Activated naive CD4-positive, alpha-beta T cell treated with anti-CD3 and anti-CD28 coated beads for 36 hours (primary cell): ENCODE measurements around the gene TPD52L2. TPM values are rescaled to one million over a fixed set of nuclear protein-coding genes. Genes with fewer than 3 reads are reported as not detected.

Experiments
- CTCF ChIA-PET: fragments of 350-600 bp; sonication (Branson Sonifier 250); formaldehyde crosslinking; loops from one replicate; lab custom pipeline; 2021; ENCODE audit warnings: antibody characterized with exemption; lab: Charles Lee
- DNase-seq: peaks from one replicate; pipeline ENCODE4 v3.0.0-alpha.2; 2020
- H3K27ac Mint-ChIP-seq: one replicate; pipeline ENCODE4 v1.8.0; 2021; ENCODE audit warnings: mild to moderate bottlenecking, mixed read lengths
- H3K27me3 Mint-ChIP-seq: one replicate; pipeline ENCODE4 v1.8.0; 2021; ENCODE audit warnings: low read depth, mixed read lengths
- H3K36me3 Mint-ChIP-seq: one replicate; pipeline ENCODE4 v1.8.0; 2021; ENCODE audit warnings: low read depth, mixed read lengths
- H3K4me1 Mint-ChIP-seq: one replicate; pipeline ENCODE4 v1.8.0; 2021; ENCODE audit warnings: low read depth, mixed read lengths
- H3K4me3 Mint-ChIP-seq: one replicate; pipeline ENCODE4 v1.8.0; 2021; ENCODE audit warnings: mild to moderate bottlenecking, moderate library complexity, mixed read lengths
- H3K9me3 Mint-ChIP-seq: one replicate; pipeline ENCODE4 v1.8.0; 2021; ENCODE audit warnings: mixed read lengths
- intact Hi-C: fragments of 100-400 bp; cut with micrococcal nuclease; formaldehyde crosslinking; loops from one replicate; pipeline ENCODE4 v1.15.1; 2023
- total RNA-seq, 2 experiments: library from RNA; stranded (reverse); gene quantifications; one replicate each; pipeline ENCODE4 v1.2.3, GENCODE V29; 2021

TPD52L2 gene
- total RNA-seq, 2 experiments from 2014 or later, result 38.2 to 38.9 TPM

DNA sequence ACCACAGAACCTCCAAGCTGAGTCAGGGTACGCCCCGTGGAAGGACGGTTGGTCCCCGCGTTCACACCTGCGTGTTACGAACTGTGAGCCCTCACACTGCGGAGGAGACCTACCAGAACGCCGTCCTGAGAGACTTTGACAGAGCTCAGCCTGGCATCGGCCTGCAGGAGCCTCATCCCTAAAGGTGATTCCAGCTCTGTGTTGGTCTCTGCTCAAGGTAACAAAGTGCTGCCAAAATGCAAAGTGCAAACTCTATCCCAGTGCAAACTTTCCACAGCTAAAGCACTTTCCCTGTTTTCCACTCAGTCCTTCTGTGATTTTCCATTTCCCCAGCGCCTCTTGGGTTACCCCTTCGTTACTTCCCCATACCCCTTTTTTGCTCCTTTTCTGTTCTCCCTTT, 25.4 kb upstream of the TPD52L2 start:
- H3K27me3 Mint-ChIP-seq, result peaks cover 21% of the 10 kb centered on the region
- intact Hi-C loops, result no loop called here
- H3K4me1 Mint-ChIP-seq, result peaks cover 3% of the 10 kb centered on the region
- H3K27ac Mint-ChIP-seq, result no peak overlapping the region
- H3K4me3 Mint-ChIP-seq, result no peak overlapping the region
- no peaks in the 10 kb centered on the region for H3K36me3 Mint-ChIP-seq
- DNase-seq, result no peak
- CTCF ChIA-PET, result interaction anchor here (0.7 kb wide), 1 partner anchor 222 kb away, joined by 3 read pairs; no protein-coding TSS in a partner anchor
- H3K9me3 Mint-ChIP-seq, result no peaks in the 10 kb centered on the region

GRCh38 chr20:63840405-63840828, 24.7 kb upstream of the TPD52L2 start:
- peaks cover 29% of the 10 kb centered on the region for H3K27me3 Mint-ChIP-seq
- peaks cover 3% of the 10 kb centered on the region for H3K4me1 Mint-ChIP-seq
- no peak for DNase-seq
- CTCF ChIA-PET, result interaction anchor here (0.7 kb wide), 1 partner anchor 222 kb away, joined by 3 read pairs; no protein-coding TSS in a partner anchor
- H3K36me3 Mint-ChIP-seq, result no peaks in the 10 kb centered on the region
- intact Hi-C loops, result no loop called here
- H3K4me3 Mint-ChIP-seq, result no peak overlapping the region
- H3K9me3 Mint-ChIP-seq, result no peaks in the 10 kb centered on the region
- H3K27ac Mint-ChIP-seq, result no peak overlapping the region

GRCh38 chr20:63842258-63842657, 22.8 kb upstream of the TPD52L2 start:
- Mint-ChIP-seq H3K4me1 (peaks cover 6% of the 10 kb centered on the region), H3K27me3 (peaks cover 34% of the 10 kb centered on the region), H3K27ac (no peak overlapping the region), H3K9me3 (no peaks in the 10 kb centered on the region), H3K36me3 (no peaks in the 10 kb centered on the region), H3K4me3 (no peak overlapping the region)
- no peak for DNase-seq
- CTCF ChIA-PET, result interaction anchor here (0.6 kb wide), 1 partner anchor 114 kb away, joined by 3 read pairs; no protein-coding TSS in a partner anchor
- intact Hi-C loops, result no loop called here

DNA sequence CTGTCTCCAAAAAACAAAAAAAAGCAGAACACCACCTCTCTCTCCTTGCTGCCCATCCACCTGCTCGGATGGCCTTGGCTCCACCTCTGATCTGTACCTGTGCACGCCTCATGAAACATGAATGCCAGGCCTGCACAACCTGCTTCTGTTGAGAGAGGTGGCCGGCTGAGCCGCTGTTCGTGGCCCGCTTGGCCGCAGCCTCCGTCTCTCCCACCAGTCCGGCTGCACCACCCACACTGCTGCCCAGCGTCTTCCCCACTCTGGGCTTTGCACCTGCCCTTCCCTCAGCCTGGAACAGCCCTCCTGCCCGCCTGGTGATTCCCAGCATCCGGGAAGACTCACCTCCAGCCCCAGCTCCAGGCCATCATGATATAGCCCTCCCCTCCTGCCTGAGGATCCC, 21.8 kb upstream of the TPD52L2 start:
- no peaks in the 10 kb centered on the region for H3K9me3 Mint-ChIP-seq
- H3K4me3 Mint-ChIP-seq, result no peak overlapping the region
- no peak for DNase-seq
- intact Hi-C loops, result no loop called here
- H3K27ac Mint-ChIP-seq, result no peak overlapping the region
- peaks cover 34% of the 10 kb centered on the region for H3K27me3 Mint-ChIP-seq
- peaks cover 6% of the 10 kb centered on the region for H3K4me1 Mint-ChIP-seq
- H3K36me3 Mint-ChIP-seq, result no peaks in the 10 kb centered on the region
- CTCF ChIA-PET, result no interaction called here

- H3K4me3 Mint-ChIP-seq, result no peak overlapping the region
- intact Hi-C loops, result no loop called here
- no peak for DNase-seq
These were observed 21.3 kb upstream of the TPD52L2 start for GRCh38 chr20:63843778-63844177.

DNA sequence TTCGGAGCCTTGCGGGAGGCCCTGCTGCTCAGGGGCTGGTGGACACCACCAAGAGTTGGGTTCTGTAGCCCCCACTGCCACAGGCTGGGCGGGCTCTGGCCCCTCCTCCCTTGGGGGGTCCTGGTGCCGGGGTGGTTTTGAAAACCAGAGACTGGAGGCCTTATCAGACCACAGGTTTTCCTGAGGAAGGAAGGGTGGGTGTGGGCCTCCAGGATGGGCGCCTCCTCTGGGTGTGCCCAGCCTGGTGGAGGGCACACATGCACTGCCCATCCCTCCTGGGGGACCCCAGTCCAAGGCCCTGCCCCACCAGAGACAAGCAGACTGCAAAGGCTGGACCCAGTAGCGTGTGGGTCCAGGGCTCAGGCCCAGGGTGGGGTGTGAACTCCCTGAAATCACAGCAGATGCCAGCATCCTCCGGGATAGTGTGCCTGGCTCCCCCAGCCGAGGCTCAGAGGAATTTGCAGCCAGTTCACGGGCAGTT, 20.5 kb upstream of the TPD52L2 start:
- Mint-ChIP-seq H3K27ac (no peak overlapping the region), H3K4me3 (no peak overlapping the region), H3K4me1 (peaks cover 6% of the 10 kb centered on the region), H3K9me3 (no peaks in the 10 kb centered on the region), H3K36me3 (no peaks in the 10 kb centered on the region), H3K27me3 (peaks cover 34% of the 10 kb centered on the region)
- intact Hi-C loops, result no loop called here
- CTCF ChIA-PET, result no interaction called here
- no peak for DNase-seq

More at GRCh38 chr20:63843778-63844177, 21.3 kb upstream of the TPD52L2 start:
- no peaks in the 10 kb centered on the region for H3K9me3 Mint-ChIP-seq
- CTCF ChIA-PET, result no interaction called here
- no peaks in the 10 kb centered on the region for H3K36me3 Mint-ChIP-seq
- peaks cover 6% of the 10 kb centered on the region for H3K4me1 Mint-ChIP-seq
- peaks cover 34% of the 10 kb centered on the region for H3K27me3 Mint-ChIP-seq
- no peak overlapping the region for H3K27ac Mint-ChIP-seq

DNA sequence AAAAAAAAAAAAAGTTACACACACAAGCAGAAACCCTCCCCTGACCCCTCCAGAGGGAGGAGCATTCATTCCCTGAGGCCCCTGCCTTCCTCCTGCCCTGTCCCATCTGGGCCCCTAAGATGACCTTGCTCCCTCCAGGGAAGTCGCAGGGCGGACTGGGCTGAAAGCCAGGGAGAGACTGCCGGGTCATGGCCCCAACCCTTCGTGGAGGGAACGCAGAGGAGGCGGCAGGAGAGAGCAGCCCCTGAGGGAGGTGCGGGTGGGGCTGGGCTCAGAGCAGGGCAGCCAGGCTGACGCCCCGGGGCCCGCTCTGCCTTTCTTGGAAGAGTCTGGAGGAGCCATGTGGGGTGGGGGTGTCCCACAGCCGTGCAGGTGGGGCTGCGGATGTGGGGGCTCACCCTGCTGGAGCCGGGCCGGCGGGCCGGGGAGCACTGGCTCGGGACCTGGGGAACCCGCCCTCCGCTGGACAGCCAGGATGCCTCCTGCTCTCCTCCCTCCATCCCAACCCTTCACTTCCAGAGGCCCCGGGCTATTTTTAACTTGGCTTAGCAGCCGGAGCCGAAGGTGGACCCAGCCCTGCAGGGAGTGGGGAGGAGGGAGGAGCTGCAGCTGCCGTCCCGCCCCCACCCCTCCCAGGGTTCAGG, 18.8 kb upstream of the TPD52L2 start:
- intact Hi-C loops, result no loop called here
- Mint-ChIP-seq H3K4me3 (no peak overlapping the region), H3K4me1 (peaks cover 14% of the 10 kb centered on the region), H3K36me3 (no peaks in the 10 kb centered on the region), H3K27ac (no peak overlapping the region), H3K9me3 (no peaks in the 10 kb centered on the region), H3K27me3 (peaks cover 32% of the 10 kb centered on the region)
- CTCF ChIA-PET, result no interaction called here
- DNase-seq, result no peak

DNA sequence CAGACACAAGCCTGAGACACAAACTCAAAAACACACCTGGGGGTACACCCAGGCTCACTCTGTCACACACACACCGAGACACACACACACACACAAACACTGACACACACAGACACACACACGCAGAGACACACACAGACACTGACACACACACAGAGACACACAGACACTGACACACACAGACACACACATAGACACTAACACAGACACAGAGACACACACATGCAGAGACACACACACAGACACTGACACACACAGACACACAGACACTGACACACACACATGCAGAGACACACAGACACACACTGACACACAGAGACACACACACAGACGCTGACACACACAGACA, 18.2 kb upstream of the TPD52L2 start:
- no peak overlapping the region for H3K4me3 Mint-ChIP-seq
- no peaks in the 10 kb centered on the region for H3K36me3 Mint-ChIP-seq
- no peak for DNase-seq
- CTCF ChIA-PET, result no interaction called here
- no peaks in the 10 kb centered on the region for H3K9me3 Mint-ChIP-seq
- intact Hi-C loops, result no loop called here
- peaks cover 31% of the 10 kb centered on the region for H3K27me3 Mint-ChIP-seq
- no peak overlapping the region for H3K27ac Mint-ChIP-seq
- H3K4me1 Mint-ChIP-seq, result peaks cover 15% of the 10 kb centered on the region

- Mint-ChIP-seq H3K27ac (no peak overlapping the region), H3K4me1 (peaks cover 16% of the 10 kb centered on the region), H3K27me3 (peaks cover 30% of the 10 kb centered on the region), H3K9me3 (no peaks in the 10 kb centered on the region), H3K4me3 (no peak overlapping the region), H3K36me3 (no peaks in the 10 kb centered on the region)
- no peak for DNase-seq
- intact Hi-C loops, result no loop called here
- CTCF ChIA-PET, result no interaction called here
These were observed 17.6 kb upstream of the TPD52L2 start for GRCh38 chr20:63847237-63848002.

DNA sequence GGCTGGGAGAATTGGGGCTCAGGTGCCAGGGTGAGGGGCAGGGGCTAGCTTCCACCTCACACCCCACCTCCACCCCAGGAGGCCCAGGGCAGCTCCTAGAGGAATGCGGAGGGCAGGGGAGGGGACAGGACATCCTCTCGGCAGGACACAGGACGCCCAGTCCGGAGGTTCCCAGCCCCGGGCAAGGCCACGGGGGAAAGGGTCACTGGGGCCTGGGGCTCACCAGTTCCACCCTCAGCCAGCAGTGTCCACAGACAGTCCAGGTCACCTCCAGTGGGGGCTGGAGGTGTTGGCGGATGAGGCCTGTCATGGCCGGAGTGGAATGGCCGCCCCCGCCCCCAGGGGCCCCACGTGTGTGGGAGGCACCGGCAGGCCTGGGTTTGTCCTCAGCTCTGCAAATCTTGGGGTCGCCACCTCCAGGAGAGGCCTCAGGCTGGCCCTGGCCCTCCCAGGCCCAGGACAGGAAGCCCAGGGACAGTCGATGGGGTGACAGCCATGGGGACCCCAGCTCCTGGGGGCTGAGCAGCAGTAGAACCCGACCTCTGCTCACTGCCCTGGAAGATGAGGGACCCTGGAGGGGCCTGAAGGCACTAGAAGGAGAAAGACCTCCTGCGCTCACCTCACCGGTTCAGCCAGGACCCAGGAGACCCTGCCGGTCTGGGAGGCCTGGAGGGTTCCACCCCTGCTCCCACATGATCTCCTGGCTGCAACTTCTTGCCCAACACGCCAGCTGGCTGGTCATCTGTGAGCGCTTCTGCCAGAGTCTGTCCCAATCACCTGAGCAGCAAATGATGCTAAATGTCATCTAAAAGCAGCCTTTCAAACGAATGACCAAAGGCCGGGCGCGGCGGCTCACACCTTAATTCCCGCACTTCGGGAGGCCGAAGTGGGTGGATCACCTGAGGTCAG, 16.8 kb upstream of the TPD52L2 start:
- H3K9me3 Mint-ChIP-seq, result no peaks in the 10 kb centered on the region
- peaks cover 27% of the 10 kb centered on the region for H3K27me3 Mint-ChIP-seq
- H3K36me3 Mint-ChIP-seq, result no peaks in the 10 kb centered on the region
- H3K4me3 Mint-ChIP-seq, result no peak overlapping the region
- H3K27ac Mint-ChIP-seq, result no peak overlapping the region
- H3K4me1 Mint-ChIP-seq, result peaks cover 16% of the 10 kb centered on the region
- CTCF ChIA-PET, result no interaction called here
- intact Hi-C loops, result no loop called here
- DNase-seq, result no peak

DNA sequence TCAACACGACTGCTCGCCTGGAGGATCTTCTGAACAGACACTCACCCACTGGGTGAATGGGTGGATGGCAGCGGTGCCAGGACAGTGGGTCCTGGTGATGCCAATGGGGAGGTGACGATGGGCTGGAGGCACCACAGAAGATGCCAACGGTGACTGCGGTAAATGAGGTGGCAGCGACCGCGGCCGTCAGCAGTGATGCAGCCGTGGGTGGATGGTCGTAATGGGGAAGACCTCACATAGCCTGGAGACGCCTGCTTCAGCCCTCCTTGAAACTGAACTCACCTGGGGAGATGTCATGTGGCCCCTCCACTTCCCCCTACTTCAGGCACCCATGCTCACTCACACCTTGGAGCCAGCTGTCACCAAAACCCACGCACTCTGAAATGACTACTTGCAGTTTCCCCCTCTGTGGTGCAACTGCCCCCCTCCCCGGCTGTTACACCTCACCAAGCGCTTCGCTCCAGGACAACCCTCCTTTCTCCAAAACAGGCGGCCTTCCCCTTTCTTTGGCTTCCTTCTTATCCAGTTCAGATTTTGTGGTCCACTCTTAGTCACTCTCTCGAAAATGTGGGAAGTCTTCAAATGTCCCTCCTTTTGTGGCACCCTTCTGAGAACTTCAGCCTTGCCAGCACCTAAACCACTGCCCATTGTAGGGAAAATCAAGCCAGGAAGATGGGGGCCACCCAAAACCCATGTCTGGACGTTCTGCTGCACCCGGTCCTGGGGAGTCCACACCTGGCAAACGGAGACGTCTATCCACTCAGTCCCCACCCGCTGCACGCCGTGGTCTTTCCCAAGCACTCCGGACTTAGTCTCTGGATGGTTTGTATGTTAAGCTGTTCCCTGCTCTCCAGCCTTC, 14.2 kb upstream of the TPD52L2 start:
- intact Hi-C loops, result no loop called here
- peaks cover 16% of the 10 kb centered on the region for H3K4me1 Mint-ChIP-seq
- H3K36me3 Mint-ChIP-seq, result no peaks in the 10 kb centered on the region
- no peak overlapping the region for H3K4me3 Mint-ChIP-seq
- H3K27me3 Mint-ChIP-seq, result peaks cover 6% of the 10 kb centered on the region
- H3K27ac Mint-ChIP-seq, result no peak overlapping the region
- H3K9me3 Mint-ChIP-seq, result no peaks in the 10 kb centered on the region
- CTCF ChIA-PET, result no interaction called here
- DNase-seq, result peak; percentile 74
